DND-41 (cell line): Measurements from ENCODE around the gene PKP2.
"Not testable (repeated sequence)": the region's sequence is repeated elsewhere in the genome, so short reads cannot be mapped to it uniquely, and the experiment has no call there.

Experiments used
- ATAC-seq: fragments of 200-7000 bp; cut with Tn5 transposase; 3 replicates; pipeline ENCODE4 v1.9.1; 2021; ENCODE audit warnings: low read depth; ENCODE audit not compliant: insufficient read depth
- DNase-seq: peaks from one replicate; pipeline ENCODE4 v3.0.0-alpha.2; 2020
- H2AFZ ChIP-seq: 2 replicates; pipeline ENCODE4 v1.6.0; 2012; ENCODE audit warnings: low read depth, low read length
- H3K27ac ChIP-seq: 2 replicates; pipeline ENCODE4 v1.5.1; 2012; ENCODE audit warnings: low read length, inconsistent platforms
- H3K27me3 ChIP-seq: fragments of 200-600 bp; sonication (generic); 2 replicates; pipeline ENCODE4 v1.6.0; 2012; ENCODE audit warnings: low read length, mild to moderate bottlenecking, inconsistent platforms; ENCODE audit not compliant: insufficient read depth, poor library complexity
- H3K36me3 ChIP-seq: 2 replicates; pipeline ENCODE4 v1.5.1; 2012; ENCODE audit warnings: low read length, inconsistent platforms; ENCODE audit not compliant: insufficient read depth
- H3K4me1 ChIP-seq: 2 replicates; pipeline ENCODE4 v1.5.1; 2012; ENCODE audit warnings: mild to moderate bottlenecking, low read length; ENCODE audit not compliant: insufficient read depth
- H3K4me2 ChIP-seq: 2 replicates; pipeline ENCODE4 v1.6.0; 2012; ENCODE audit warnings: mild to moderate bottlenecking, moderate library complexity, low read length, inconsistent platforms; ENCODE audit not compliant: insufficient read depth
- H3K4me3 ChIP-seq, 2 experiments: fragments of 200-600 bp in 1 of 2; shearing (Covaris generic) in 1 of 2; 2 replicates each; pipeline ENCODE4 v1.5.1; 2012 to 2016; ENCODE audit warnings: inconsistent platforms in 2 of 2, low read length in 2 of 2, mild to moderate bottlenecking in 2 of 2, low read depth in 1 of 2, moderate library complexity in 1 of 2
- H3K79me2 ChIP-seq: 2 replicates; pipeline ENCODE4 v1.6.0; 2012; ENCODE audit warnings: low read length, inconsistent platforms; ENCODE audit not compliant: insufficient read depth
- H3K9ac ChIP-seq: 2 replicates; pipeline ENCODE4 v1.6.0; 2012; ENCODE audit warnings: low read depth, mild to moderate bottlenecking, inconsistent platforms, low read length, moderate library complexity
- H3K9me3 ChIP-seq: 2 replicates; pipeline ENCODE4 v1.5.1; 2012; ENCODE audit warnings: low read length, moderate library complexity, mild to moderate bottlenecking, inconsistent platforms; ENCODE audit not compliant: insufficient read depth, severe bottlenecking
- H4K20me1 ChIP-seq: 2 replicates; pipeline ENCODE4 v1.6.0; 2012; ENCODE audit warnings: low read length; ENCODE audit not compliant: insufficient read depth
- EZH2 ChIP-seq: IDR thresholded peaks from 3 replicates; pipeline ENCODE4 v1.6.1; 2012; ENCODE audit warnings: borderline replicate concordance, low read depth, mild to moderate bottlenecking, moderate library complexity, low read length, inconsistent platforms; ENCODE audit not compliant: severe bottlenecking
- TF ChIP-seq, protein P1 (sequence below): IDR thresholded peaks from 2 replicates; pipeline ENCODE4 v1.5.1; 2012; ENCODE audit warnings: borderline replicate concordance, low read length, moderate library complexity, mild to moderate bottlenecking; ENCODE audit not compliant: poor library complexity, severe bottlenecking; ENCODE audit errors: extremely low read depth

PKP2 gene

DNA sequence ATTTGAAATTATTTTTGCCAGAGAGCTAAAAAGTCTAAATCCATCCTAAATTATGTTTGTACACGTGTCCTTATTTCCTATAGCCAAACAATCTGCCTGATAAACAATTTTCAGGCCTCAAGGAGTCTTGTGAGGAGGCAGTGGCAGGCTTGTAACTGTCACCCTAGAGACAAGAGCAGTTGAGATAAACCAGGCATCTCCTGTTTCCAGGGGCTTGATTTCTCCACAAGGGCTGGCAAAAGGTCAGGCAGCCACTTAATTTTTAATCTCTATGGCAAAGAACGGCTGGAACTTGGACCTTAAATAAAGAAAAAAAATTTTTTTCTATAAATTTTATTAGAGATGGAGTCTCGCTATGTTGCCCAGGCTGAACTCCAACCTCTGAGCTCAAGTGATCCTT, 15.5 kb downstream of the PKP2 start:
- DNase-seq (no peak), ATAC-seq (no peak)
- Histone ChIP-seq H3K36me3 (no peaks in the 10 kb centered on the region), H3K79me2 (no peaks in the 10 kb centered on the region), H3K9me3 (no peaks in the 10 kb centered on the region), H3K4me1 (no peaks in the 10 kb centered on the region), H3K9ac (no peak overlapping the region), H3K4me3 (no peak overlapping the region), H4K20me1 (no peaks in the 10 kb centered on the region), H3K4me2 (no peak overlapping the region), H3K27me3 (no peaks in the 10 kb centered on the region), H3K27ac (no peak overlapping the region), H2AFZ (no peak overlapping the region)
- TF ChIP-seq, protein P1, sequence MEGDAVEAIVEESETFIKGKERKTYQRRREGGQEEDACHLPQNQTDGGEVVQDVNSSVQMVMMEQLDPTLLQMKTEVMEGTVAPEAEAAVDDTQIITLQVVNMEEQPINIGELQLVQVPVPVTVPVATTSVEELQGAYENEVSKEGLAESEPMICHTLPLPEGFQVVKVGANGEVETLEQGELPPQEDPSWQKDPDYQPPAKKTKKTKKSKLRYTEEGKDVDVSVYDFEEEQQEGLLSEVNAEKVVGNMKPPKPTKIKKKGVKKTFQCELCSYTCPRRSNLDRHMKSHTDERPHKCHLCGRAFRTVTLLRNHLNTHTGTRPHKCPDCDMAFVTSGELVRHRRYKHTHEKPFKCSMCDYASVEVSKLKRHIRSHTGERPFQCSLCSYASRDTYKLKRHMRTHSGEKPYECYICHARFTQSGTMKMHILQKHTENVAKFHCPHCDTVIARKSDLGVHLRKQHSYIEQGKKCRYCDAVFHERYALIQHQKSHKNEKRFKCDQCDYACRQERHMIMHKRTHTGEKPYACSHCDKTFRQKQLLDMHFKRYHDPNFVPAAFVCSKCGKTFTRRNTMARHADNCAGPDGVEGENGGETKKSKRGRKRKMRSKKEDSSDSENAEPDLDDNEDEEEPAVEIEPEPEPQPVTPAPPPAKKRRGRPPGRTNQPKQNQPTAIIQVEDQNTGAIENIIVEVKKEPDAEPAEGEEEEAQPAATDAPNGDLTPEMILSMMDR: no peak
- no peak for TF ChIP-seq EZH2

DNA sequence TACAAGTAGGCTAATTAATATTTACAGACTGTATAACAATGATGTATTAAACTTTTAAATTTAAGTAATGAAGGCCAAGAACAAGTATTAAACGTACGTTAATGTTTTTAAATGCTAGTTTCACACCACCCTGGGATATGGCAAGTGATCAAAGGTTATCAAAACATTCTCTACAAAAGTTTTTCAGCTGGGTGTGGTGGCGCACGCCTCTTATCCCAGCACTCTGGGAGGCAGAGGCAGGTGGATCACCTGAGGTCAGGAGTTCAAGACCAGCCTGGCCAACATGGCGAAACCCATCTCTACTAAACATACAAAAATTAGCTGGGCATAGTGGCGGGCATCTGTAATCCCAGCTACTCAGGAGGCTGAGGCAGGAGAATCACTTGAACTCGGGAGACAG, 17.5 kb downstream of the PKP2 start:
- H3K36me3 ChIP-seq, H4K20me1 ChIP-seq, ATAC-seq, DNase-seq, H3K9me3 ChIP-seq, H3K4me1 ChIP-seq, H3K4me3 ChIP-seq, H3K27me3 ChIP-seq, H2AFZ ChIP-seq, H3K79me2 ChIP-seq, H3K9ac ChIP-seq, H3K27ac ChIP-seq, H3K4me2 ChIP-seq: not testable (repeated sequence)

DNA sequence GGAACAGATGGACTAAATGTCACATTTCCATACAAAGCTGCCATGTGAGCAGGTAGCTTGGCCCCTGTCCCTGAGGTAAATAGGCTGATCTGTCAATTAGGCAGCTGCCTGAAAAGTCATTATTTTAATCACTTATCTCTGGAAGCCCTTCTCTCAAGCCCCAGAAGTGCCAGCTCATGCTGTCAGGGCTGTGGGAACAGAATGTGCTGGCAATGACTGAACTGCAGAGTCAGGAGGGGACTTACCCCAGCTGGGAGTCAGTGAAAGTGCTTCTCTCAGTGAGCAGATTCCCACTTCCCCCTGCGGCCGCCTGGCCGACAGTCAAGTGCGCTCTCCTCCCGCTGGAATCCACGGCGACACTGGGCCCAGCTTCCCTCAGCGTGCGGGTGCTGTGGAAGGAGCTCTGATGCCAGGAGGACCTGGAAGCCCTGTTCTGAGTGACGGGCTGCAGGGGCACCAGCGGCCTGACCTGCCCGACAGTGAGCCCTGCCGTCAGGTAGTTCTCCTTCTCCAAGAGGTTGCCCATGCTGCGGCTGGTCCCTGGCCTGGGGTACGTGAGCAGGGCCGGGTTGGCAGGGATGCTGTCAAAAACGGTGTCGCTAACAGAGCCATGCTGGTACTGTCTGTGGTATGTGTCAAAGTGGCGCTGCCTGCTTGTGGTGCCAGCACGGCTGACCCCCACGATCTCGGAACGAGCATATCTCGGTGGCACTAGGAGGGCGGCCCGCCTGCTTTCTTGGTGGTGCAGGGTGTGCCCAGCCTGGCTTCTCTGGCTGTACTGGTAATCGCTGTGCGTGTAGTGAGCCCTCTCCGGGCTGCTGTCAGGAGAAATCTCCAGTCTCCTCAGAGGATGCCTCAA, 18.7 kb downstream of the PKP2 start:
- Histone ChIP-seq H3K9me3 (no peaks in the 10 kb centered on the region), H3K9ac (no peak overlapping the region), H3K4me1 (no peaks in the 10 kb centered on the region), H3K79me2 (no peaks in the 10 kb centered on the region), H3K4me2 (no peak overlapping the region), H3K36me3 (no peaks in the 10 kb centered on the region), H4K20me1 (no peaks in the 10 kb centered on the region), H3K27me3 (no peaks in the 10 kb centered on the region), H3K4me3 (no peak overlapping the region), H2AFZ (no peak overlapping the region), H3K27ac (no peak overlapping the region)
- DNase-seq (no peak), ATAC-seq (no peak)
- no peak for TF ChIP-seq EZH2
- TF ChIP-seq, protein P1: no peak

DNA sequence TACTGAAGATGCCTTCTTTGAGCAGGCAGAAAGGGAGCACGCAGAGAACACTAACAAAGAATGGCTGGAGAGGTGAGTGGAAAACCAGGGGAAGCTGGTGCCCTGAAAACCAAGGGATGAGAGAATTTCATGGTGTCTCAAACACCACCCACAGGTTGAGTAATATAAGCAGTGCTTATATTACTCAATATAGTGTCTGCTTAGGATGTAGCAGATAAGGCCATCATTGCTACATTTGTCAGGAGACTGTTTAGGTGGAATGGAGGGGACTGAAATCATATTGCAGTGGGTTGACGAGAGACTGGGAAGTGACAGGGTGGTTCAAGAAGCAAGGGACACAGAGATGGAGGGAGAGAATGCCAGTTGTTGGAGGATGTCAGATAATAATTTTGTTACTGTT, 20.6 kb downstream of the PKP2 start:
- H3K79me2 ChIP-seq: no peaks in the 10 kb centered on the region
- ATAC-seq: no peak
- H3K9me3 ChIP-seq: no peaks in the 10 kb centered on the region
- H3K27me3 ChIP-seq: no peaks in the 10 kb centered on the region
- no peak overlapping the region for H3K27ac ChIP-seq
- no peak overlapping the region for H2AFZ ChIP-seq
- DNase-seq: no peak
- no peak for TF ChIP-seq EZH2
- TF ChIP-seq, protein P1: no peak
- no peaks in the 10 kb centered on the region for H3K4me1 ChIP-seq
- H3K4me3 ChIP-seq: no peak overlapping the region
- no peak overlapping the region for H3K4me2 ChIP-seq
- no peak overlapping the region for H3K9ac ChIP-seq
- no peaks in the 10 kb centered on the region for H4K20me1 ChIP-seq
- no peaks in the 10 kb centered on the region for H3K36me3 ChIP-seq
